Astrocyte of the spinal cord (primary cell): Measurements from ENCODE around the gene NTN1.
"Not testable (repeated sequence)": the region's sequence is repeated elsewhere in the genome, so short reads cannot be mapped to it uniquely, and the experiment has no call there.

Experiments used
- DNase-seq: peaks from one replicate; pipeline ENCODE4 v3.0.0; 2011; ENCODE audit warnings: low read depth, low spot score
- H3K4me3 ChIP-seq: 2 replicates; pipeline ENCODE4 v1.5.1; 2011; ENCODE audit warnings: low read depth, mild to moderate bottlenecking, low read length, moderate library complexity
- in situ Hi-C: cut with HindIII; loops from 2 replicates; pipeline ENCODE4 v1.10.0; 2017; ENCODE audit warnings: low sequenced_read_pairs
- TF ChIP-seq, protein P1 (sequence below): IDR thresholded peaks from 2 replicates; pipeline ENCODE4 v1.5.1; 2012; ENCODE audit warnings: low read depth, mild to moderate bottlenecking, low read length, inconsistent platforms

Gene NTN1

DNA sequence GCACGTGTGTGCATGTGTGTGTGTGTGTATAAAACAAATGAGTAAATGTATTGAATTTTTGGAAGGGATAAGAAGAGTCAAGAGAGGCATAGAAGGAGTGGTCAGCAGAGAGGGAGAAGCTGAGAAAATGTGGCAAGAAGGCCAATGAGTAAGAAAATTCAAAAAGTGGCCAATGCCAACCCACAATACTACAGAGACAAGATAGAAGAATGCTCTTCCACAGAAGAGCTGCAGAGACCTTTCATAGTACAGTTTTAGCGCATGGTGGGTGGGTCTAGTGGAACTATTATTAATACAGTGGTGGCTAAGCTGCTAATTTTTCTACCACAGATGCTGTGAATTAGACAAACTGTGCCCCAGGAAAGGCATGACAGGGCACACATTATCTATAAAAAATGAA, 233.5 kb downstream of the NTN1 start:
- no peak overlapping the region for H3K4me3 ChIP-seq
- no peak for DNase-seq
- in situ Hi-C loops: no loop called here
- TF ChIP-seq, protein P1, sequence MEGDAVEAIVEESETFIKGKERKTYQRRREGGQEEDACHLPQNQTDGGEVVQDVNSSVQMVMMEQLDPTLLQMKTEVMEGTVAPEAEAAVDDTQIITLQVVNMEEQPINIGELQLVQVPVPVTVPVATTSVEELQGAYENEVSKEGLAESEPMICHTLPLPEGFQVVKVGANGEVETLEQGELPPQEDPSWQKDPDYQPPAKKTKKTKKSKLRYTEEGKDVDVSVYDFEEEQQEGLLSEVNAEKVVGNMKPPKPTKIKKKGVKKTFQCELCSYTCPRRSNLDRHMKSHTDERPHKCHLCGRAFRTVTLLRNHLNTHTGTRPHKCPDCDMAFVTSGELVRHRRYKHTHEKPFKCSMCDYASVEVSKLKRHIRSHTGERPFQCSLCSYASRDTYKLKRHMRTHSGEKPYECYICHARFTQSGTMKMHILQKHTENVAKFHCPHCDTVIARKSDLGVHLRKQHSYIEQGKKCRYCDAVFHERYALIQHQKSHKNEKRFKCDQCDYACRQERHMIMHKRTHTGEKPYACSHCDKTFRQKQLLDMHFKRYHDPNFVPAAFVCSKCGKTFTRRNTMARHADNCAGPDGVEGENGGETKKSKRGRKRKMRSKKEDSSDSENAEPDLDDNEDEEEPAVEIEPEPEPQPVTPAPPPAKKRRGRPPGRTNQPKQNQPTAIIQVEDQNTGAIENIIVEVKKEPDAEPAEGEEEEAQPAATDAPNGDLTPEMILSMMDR: no peak

GRCh38 chr17:9255833-9256232, 234.5 kb downstream of the NTN1 start:
- DNase-seq: no peak
- TF ChIP-seq, protein P1: no peak
- no peak overlapping the region for H3K4me3 ChIP-seq
- in situ Hi-C loops: no loop called here

GRCh38 chr17:9256361-9256750, 235.0 kb downstream of the NTN1 start:
- TF ChIP-seq, protein P1: no peak
- DNase-seq: no peak
- no peak overlapping the region for H3K4me3 ChIP-seq
- in situ Hi-C loops: no loop called here

GRCh38 chr17:9256751-9257629, 235.7 kb downstream of the NTN1 start:
- no peak overlapping the region for H3K4me3 ChIP-seq
- TF ChIP-seq, protein P1: no peak
- in situ Hi-C loops: no loop called here
- peak; percentile 47 for DNase-seq

- DNase-seq, H3K4me3 ChIP-seq, in situ Hi-C loops: not testable (repeated sequence)
Observed at GRCh38 chr17:9257630-9257965, 236.3 kb downstream of the NTN1 start.

DNA sequence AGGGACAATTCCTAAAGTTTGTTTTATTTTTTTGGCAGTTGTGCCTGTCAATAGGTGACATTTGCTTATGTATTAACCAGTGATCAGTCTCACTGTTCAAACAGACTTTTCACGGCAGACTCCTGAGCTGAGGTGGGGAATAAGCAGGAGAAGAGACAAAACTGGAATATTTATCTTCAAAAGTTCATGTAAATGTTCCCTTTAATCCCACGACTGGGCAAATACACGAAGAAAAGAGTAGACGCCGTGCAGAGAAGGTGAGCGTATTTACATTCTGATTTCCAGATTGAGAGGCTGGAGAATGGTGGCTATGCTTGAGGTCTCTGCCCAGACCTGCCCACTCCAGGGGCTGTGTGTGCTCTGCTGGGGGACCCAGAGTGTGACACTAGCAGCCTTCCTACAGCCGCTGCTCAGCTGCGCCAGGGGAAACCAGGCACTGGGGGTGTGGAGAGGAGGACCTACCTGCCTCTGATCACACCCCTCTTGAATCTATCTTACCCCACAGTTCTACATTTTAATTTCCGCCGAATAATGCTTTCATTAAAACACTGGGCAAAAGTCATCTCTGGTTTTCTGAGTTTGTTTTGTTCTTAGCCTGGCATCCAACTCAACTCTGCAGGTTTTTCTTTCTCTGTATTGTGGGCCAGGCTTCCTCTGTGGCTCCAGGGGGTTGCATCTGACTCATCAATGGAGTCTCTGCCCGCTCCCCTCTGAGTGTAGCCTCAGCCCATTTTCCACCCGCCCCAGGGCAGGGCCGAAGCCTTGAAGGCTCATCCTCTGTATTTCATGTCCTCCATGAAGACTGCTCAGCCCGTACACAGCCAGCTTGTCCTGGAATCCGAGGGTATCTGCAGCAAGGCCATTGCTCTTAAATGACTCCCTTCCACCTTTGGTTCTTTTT, 237.1 kb downstream of the NTN1 start:
- H3K4me3 ChIP-seq: no peak overlapping the region
- in situ Hi-C loops: no loop called here
- peak; percentile 54 for DNase-seq
- TF ChIP-seq, protein P1: no peak

DNA sequence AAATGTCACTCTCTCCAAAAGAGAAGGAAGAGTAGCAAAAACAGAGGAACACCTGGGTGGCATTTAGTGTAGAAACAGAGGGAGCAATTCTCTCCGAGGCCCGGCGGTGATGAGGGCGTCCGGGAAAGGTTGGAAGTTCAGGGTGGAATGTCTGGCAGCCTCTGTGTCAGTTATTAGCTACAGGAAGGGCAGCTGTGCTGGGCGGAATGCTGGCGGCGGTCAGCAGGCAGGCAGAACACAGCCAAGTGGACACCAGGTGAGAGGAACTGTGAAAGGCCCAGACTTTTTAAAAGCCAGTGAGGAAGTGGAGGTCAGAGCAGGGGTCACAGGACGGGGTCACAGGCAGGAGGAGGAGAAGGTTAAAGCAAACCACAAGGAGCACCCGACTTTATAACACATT, 238.1 kb downstream of the NTN1 start:
- TF ChIP-seq, protein P1: no peak
- no peak overlapping the region for H3K4me3 ChIP-seq
- DNase-seq: no peak
- in situ Hi-C loops: no loop called here
